ENCODE measurements around the gene KCNN3.

GRCh38 chr1:154808909-154809262 is 61.2 kb downstream of the KCNN3 start:
- no peak for TF ChIP-seq CTCF (conservative IDR thresholded peaks at IDR 0.05; ENCODE audit: low read depth, low read length)
- no peak for TF ChIP-seq EZH2 (IDR thresholded peaks at IDR 0.05; ENCODE audit: borderline replicate concordance, low read depth, low read length, poor library complexity, severe bottlenecking)
